Stimulated activated CD8-positive, alpha-beta memory T cell treated with anti-CD3 and anti-CD28 coated beads, Interleukin-7, amount 100 ng/mL, for 24 hours (primary cell): ENCODE results near the gene DPPA5.
"Not testable (repeated sequence)": the region's sequence is repeated elsewhere in the genome, so short reads cannot be mapped to it uniquely, and the experiment has no call there.

Experiments used
- DNase-seq: peaks from one replicate; pipeline ENCODE4 v3.0.0-alpha.2; 2020; ENCODE audit warnings: low read depth

The DPPA5 gene

GRCh38 chr6:73353636-73354593 is at the start of gene DPPA5:
Gene DPPA5, minus strand, starts transcription at chr6:73354276. Its CDS starts 51 bp downstream, at chr6:73354225.
- DNase-seq = no peak

DNA sequence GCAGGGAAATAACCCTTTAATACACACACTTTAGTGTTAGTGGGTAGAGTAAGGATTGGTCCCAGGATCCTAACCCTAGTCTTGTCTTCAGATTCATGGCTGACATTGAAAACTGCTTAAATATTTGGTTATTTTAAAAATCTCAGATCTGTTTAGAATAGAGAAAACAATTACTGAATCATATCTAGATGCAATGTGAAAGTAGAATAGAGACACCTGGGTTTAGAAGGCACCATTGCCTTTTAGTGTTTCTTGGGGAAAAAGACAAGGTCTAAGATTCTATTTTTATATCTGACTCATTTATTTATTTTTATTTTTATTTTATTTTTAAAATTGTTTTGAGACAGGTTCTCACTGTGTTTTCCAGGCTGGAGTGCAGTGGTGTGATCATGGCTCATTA is 46.6 kb upstream of the DPPA5 start:
- DNase-seq = no peak

GRCh38 chr6:73395875-73396274 is 41.8 kb upstream of the DPPA5 start:
- DNase-seq = no peak

DNA sequence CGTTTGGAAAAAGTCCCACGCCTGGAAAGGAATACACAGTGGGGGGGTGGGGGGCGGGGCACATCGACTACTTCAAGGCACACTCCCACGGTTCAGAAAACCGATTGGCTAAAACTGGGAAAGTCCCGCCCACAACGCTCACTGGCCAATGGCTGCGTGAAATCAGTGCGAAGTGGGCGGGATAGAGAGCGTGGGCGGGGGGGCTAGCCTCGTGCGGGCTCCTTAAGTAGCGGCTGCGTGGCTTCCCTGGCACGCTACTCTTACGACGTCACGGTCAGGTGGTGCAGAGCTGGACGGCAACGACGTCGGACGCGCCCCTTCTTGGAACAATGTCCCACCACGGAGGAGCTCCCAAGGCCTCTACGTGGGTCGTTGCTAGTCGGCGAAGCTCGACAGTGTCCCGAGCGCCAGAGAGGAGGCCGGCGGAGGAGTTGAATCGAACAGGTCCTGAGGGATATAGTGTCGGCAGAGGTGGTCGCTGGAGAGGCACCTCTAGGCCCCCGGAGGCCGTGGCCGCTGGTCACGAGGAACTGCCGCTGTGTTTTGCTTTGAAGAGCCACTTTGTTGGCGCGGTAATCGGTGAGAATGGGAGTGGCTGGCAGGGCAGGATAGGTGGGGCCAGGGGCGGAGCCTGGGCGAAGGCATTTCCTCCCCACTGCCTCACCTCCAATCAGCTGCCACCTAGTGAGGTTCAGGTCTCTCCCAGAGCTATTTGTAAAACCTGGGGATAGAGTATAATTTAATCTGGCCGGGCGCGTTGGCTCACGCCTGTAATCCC is 40.7 kb upstream of the DPPA5 start, which contains the start of gene DDX43:
Gene DDX43, plus strand, starts transcription at position 252 of the 778 bp plus-strand sequence. Its CDS starts 78 bp downstream, at position 330.
- DNase-seq = peak; percentile 14

DNA sequence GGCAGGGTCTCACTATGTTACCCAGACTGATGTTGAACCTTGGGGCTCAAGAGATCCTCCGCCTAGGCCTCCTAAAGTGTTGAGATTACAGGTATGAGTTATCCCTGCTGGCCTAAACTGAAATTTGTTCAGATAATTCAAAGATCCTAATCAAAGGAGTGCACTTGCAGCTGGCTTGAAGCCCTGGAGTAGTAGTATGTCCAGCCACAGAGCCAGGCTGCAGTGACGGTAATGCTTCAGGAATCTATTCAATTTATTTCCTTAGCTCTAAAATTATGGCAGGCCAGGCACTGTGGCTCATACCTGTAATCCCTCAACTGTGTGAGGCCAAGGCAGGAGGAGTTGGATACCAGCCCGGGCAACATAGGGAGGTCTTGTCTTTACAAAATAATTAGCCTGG is 39.2 kb upstream of the DPPA5 start:
- DNase-seq = no peak

DNA sequence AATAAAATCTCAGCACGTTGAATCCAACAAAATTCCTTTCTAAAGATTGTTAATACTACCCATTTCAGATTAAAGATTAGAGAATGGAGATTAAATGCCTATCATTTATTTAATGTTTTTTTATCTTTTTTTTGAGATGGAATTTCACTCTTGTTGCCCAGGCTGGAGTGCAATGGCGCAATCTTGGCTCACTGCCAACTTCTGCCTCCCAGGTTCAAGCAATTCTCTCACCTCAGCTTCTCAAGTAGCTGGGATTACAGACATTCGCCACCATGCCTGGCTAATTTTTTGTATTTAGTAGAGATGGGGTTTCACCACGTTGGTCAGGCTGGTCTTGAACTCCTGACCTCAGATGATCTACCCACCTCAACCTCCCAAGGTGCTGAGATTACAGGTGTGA is 38.1 kb upstream of the DPPA5 start:
- not testable (repeated sequence) for DNase-seq

GRCh38 chr6:73391675-73392074 is 37.6 kb upstream of the DPPA5 start:
- no peak for DNase-seq

DNA sequence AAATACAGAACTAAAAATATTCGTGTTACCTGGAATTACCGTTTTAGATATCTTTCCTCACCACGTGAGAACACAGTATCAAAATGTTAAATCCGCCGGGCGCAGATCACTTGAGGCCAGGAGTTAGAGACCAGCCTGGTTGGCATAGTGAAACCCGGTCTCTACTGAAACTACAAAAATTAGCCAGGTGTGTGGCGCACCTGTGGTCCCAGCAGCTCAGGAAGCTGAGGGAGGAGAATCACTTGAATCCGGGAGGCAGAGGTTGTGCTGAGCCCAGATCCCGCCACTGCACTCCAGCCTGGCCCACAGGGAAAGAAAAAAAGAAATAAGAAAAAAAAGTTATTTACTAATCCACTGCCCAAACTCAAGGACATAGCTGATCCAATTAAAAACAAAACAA is 35.8 kb upstream of the DPPA5 start:
- DNase-seq = no peak

DNA sequence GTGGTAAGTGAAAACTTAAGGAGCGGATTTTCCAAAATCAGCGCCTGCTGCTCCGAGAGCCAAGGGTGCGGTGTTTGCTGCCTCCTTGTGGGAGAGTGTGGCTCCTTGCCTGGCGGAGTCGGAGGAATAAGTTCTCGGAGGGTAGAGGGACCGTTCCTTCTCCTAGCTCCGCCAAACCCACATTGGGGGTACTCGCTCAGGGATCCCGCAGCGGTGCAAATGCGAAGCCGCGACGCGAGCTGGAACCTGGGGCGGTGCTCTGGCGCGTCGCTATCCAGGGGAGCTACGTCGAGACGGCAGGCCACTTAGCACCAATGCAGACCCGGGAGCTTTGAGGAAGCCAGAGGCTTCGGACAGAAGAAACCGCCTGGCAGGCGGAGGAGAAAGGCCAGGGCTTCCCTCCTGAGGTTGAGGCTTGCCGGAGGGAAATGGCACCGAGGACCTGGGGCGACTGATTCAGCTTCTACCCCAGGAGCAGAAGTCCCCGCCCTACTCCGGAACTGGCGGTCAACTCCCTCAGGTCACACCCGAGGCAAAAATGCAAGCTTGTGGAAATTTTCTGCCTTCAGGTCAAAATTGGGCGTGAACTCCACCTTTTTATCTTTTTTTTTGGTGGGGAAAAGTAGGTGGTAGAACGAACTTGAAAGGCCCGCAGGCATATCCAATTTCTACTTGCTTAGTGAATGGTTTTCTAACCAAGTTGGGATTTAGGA is 34.9 kb upstream of the DPPA5 start:
- DNase-seq = peak; percentile 22

DNA sequence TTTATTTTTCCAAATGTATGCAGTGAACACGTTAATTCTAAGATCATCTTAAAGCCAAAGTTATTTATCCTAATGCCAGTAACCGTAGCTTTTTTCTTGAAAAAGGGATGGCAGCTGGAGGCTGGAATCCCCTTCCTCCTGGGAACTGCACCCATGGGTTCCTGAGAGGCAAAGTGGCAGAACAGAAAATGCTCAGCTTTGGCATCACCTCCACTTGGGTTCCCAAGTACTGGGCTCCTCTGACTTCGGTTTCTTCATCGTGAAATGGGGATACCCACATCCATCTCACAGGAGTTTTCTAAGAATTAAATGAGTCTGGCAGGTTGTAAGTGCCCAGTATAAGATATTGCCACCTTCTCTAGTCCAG is 34.3 kb upstream of the DPPA5 start:
- DNase-seq = no peak

GRCh38 chr6:73382462-73383113 is 28.5 kb upstream of the DPPA5 start:
- DNase-seq = no peak

GRCh38 chr6:73381531-73381930 is 27.5 kb upstream of the DPPA5 start:
- not testable (repeated sequence) for DNase-seq

DNA sequence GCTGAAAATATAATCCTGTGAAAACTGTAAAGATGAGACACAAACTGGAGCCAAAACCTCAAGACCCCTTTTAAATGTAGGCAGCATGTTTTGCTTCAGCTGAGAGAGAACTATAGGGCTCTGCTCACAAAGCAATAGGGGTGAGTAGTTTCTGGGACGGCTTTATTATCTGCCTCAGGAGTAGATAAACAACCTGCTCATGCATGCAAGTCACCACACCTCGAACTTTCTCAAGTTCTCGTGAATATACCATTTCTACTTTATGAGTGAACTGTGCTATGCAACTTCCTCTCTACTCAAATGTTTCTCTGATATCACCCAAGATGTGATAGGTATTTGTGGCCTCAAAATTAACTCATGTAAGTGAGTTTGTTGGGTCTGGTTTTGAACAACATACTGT is 23.1 kb upstream of the DPPA5 start:
- DNase-seq = no peak

- DNase-seq = no peak
Measured at GRCh38 chr6:73375216-73375615, 21.1 kb upstream of the DPPA5 start.

DNA sequence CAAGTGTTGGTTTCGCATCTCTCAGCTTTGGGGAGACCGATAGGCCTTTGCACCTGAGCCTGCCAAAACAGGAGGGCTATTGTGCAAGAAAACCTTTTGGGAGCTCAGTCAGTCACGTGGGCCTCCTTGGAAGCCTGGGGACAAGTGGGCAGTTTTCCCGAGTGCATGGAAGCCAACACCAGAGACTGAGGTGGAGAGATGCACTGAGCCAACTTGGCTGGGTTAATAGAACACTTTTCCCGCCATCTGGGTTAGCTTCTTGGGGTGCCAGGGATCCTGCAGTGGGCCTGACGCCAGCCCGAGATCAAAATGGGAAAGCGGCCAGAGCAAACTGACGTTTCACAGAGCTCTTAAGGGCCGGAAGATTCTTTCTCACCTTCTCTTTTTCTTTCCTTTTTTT is 18.4 kb upstream of the DPPA5 start:
- no peak for DNase-seq

DNA sequence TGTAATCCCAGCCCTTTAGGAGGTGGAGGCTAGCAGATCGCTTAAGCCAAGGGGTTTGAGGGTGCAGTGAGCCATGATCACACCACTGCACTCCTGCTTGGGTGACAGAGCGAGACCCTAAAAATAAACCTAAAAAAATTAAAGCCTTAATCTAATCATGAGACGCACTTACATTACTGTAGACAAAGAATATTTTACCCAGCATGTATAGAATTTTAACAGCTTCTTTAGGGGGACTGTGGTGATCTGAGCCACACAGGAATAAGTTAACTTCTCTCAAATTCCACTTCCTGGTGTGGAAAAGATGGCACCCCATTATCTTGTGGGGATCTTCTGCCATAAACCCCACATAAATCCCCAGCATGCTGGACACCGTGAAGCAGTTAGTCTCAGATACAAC is 17.9 kb upstream of the DPPA5 start:
- no peak for DNase-seq

GRCh38 chr6:73369563-73369962 is 15.5 kb upstream of the DPPA5 start, which contains the start of gene OOEP:
Gene OOEP, minus strand, starts transcription at chr6:73369897. Its CDS starts 105 bp downstream, at chr6:73369792.
- no peak for DNase-seq

- no peak for DNase-seq
Measured at GRCh38 chr6:73369157-73369556, 15.1 kb upstream of the DPPA5 start.

- DNase-seq = no peak
Measured at GRCh38 chr6:73368675-73369074, 14.6 kb upstream of the DPPA5 start.

GRCh38 chr6:73367761-73368355 is 13.8 kb upstream of the DPPA5 start:
- DNase-seq = no peak

DNA sequence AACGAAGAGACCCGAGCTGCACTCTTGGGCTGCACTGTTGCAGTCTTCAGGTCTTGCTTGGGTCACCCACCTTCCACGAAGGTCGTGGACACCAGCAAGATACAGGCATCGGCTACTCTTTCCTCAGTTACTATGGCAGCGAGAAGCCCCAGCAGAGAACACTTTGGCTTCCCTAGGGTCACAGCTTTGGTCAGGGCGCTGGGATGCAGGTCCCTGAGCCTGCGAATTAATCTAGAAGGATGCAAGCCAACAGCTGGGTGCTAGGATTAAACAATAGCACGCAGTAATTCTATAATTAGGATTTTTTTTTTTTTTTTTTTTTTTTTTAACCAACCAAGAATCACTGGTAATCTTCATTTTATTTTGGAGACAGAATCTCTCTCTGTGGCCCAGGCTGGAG is 10.5 kb upstream of the DPPA5 start:
- DNase-seq = no peak
